Osteocyte (in vitro differentiated cells): ENCODE results near the gene KCTD19. TPM values are rescaled to one million over a fixed set of nuclear protein-coding genes. Genes with fewer than 3 reads are reported as not detected.

Experiments used
- DNase-seq: peaks from one replicate; pipeline ENCODE4 v3.0.0; 2021; ENCODE audit warnings: mixed read lengths; ENCODE audit not compliant: unreplicated experiment; ENCODE audit errors: extremely low spot score
- H3K27ac Mint-ChIP-seq: one replicate; pipeline ENCODE4 v1.8.0; 2021; ENCODE audit warnings: mild to moderate bottlenecking, mixed read lengths; ENCODE audit not compliant: unreplicated experiment
- H3K27me3 Mint-ChIP-seq: one replicate; pipeline ENCODE4 v1.8.0; 2021; ENCODE audit warnings: mixed read lengths; ENCODE audit not compliant: unreplicated experiment
- H3K36me3 Mint-ChIP-seq: one replicate; pipeline ENCODE4 v1.8.0; 2021; ENCODE audit warnings: mixed read lengths; ENCODE audit not compliant: unreplicated experiment
- H3K4me1 Mint-ChIP-seq: one replicate; pipeline ENCODE4 v1.8.0; 2021; ENCODE audit warnings: mixed read lengths; ENCODE audit not compliant: unreplicated experiment
- H3K4me3 Mint-ChIP-seq: one replicate; pipeline ENCODE4 v1.8.0; 2021; ENCODE audit warnings: mild to moderate bottlenecking, moderate library complexity, mixed read lengths; ENCODE audit not compliant: unreplicated experiment
- H3K9me3 Mint-ChIP-seq: one replicate; pipeline ENCODE4 v1.8.0; 2021; ENCODE audit warnings: mixed read lengths; ENCODE audit not compliant: unreplicated experiment
- total RNA-seq: library from RNA; stranded (reverse); gene quantifications from 2 replicates; pipeline ENCODE4 v1.2.1, GENCODE V29; 2021
- TF ChIP-seq, protein P1 (sequence below): fragments of 200-600 bp; sonication (generic); IDR thresholded peaks from 2 replicates; pipeline ENCODE4 v1.5.0; 2021; ENCODE audit warnings: antibody characterized with exemption, mild to moderate bottlenecking, moderate library complexity

The KCTD19 gene
- total RNA-seq, 1 donor from 2014 or later, result not detected

DNA sequence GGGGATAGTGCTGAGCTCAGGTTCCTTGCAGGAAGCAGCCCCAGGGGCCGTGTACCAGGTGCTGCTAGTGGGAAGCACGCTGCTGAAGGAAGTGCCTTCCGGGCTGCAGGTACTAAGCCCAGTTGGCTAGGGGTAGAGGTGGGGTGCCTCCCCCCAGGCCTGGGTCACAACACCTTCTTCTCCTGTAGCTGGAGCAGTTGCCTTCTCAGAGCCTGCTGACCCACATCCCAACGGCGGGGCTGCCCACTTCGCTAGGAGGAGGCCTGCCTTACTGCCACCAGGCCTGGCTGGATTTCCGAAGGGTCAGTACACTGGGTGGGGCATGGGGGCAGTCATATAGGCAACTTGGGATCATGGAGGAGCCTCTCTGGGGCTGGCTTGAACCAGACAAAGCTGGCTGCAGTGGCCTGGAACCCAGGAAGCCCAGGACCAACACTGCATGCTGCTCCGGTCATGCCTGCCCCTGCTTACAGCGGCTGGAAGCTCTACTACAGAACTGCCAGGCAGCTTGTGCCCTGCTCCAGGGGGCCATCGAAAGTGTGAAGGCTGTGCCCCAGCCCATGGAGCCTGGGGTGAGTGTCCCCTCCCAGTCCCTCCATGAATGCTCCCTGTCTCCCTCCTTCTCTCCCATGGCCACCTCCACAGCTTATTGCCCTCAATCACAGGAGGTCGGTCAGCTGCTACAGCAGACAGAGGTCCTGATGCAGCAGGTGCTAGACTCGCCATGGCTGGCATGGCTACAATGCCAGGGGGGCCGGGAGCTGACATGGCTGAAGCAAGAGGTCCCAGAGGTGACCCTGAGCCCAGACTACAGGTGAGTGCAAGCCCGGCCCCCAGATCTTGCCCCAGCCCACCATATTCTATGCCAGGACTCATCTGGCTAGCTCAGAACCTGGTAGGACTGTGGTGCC, 44.8 kb downstream of the KCTD19 start:
- Mint-ChIP-seq H3K4me3 (no peak overlapping the region), H3K9me3 (no peaks in the 10 kb centered on the region), H3K4me1 (peaks cover 29% of the 10 kb centered on the region), H3K36me3 (peaks cover 3% of the 10 kb centered on the region), H3K27me3 (no peaks in the 10 kb centered on the region), H3K27ac (no peak overlapping the region)
- DNase-seq, result no peak
- TF ChIP-seq, protein P1, sequence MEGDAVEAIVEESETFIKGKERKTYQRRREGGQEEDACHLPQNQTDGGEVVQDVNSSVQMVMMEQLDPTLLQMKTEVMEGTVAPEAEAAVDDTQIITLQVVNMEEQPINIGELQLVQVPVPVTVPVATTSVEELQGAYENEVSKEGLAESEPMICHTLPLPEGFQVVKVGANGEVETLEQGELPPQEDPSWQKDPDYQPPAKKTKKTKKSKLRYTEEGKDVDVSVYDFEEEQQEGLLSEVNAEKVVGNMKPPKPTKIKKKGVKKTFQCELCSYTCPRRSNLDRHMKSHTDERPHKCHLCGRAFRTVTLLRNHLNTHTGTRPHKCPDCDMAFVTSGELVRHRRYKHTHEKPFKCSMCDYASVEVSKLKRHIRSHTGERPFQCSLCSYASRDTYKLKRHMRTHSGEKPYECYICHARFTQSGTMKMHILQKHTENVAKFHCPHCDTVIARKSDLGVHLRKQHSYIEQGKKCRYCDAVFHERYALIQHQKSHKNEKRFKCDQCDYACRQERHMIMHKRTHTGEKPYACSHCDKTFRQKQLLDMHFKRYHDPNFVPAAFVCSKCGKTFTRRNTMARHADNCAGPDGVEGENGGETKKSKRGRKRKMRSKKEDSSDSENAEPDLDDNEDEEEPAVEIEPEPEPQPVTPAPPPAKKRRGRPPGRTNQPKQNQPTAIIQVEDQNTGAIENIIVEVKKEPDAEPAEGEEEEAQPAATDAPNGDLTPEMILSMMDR, result no peak

DNA sequence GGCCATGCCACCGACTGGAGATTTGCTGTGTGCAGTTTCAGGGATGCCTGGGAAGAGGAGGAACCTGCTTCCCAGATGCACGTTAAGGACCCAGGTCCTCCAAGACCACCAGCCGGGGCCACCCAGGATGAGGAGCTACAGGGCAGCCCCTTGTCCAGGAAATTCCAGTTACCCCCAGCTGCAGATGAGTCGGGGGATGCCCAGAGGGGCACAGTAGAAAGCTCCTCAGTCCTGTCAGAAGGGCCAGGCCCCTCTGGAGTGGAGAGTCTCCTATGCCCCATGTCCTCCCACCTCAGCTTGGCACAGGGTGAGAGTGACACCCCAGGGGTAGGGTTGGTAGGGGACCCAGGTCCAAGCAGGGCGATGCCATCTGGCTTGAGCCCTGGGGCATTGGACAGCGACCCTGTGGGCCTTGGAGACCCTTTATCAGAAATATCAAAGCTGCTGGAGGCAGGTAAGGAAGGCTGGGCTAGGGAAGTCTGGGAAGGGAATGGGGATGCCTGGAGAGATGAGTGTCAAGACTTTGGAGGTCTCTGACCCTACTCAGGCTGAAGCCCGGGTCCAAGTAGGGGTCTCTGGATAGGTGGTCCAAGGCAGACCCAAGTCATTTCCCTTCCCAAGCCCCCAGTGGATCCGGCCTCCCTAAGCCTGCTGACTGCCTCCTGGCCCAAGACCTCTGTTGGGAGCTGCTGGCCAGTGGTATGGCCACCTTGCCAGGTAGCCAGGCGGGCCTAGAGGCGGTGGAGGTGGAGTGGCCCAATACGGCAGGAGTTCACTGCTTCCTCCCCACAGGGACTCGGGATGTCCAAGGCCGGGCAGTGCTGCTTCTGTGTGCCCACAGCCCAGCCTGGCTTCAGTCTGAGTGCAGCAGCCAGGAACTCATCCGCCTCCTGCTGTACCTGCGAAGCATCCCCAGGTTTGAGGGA, 46.2 kb downstream of the KCTD19 start:
- TF ChIP-seq, protein P1, result no peak
- Mint-ChIP-seq H3K27me3 (no peaks in the 10 kb centered on the region), H3K4me3 (no peak overlapping the region), H3K36me3 (peaks cover 3% of the 10 kb centered on the region), H3K27ac (peak overlapping the region; percentile 31), H3K9me3 (no peaks in the 10 kb centered on the region), H3K4me1 (peaks cover 34% of the 10 kb centered on the region)
- no peak for DNase-seq

DNA sequence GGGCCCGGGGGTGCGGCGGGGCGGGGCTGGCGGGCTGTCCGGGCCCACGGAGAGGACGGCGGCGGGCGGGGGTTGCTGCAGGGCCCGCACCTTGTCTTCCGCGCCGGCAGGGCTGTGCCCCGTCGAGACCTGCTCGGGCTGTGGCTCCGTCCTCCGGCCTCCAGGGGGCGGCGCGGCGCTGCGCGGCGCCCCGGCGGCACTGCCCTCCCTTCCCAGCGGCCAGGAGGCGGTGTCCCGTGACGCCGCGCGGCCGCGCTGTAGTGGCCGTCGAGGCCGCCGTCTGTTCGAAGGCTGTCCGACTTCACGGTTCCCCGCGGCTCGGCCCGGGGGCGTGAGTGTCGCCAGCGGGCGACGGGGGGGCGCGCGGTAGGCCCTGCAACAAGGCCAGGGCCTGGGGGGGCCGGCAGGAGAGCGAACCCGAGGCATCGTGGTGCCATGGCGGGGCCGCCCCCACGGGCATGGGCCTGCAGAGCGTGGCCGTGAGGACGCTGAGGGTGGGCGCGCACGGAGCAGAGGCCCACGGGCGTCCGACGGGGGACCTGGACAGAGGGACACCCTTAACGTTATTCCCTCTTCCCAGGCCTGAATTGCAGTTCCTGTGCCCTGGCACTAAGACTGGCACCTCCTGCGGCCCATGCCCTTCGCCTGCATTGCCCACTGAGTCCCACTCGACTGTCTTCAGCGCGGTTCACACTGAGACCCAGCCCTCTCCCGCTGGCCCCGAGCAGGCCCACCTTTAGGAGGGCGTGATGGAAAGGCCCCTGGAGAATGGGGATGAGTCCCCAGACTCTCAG, 47.0 kb downstream of the KCTD19 start, which contains the start of gene PLEKHG4:
Gene PLEKHG4 (plus strand): TSS at position 237 of the 794 bp plus-strand sequence. CDS start 513 bp downstream, at position 750.
- TF ChIP-seq, protein P1, result peak; percentile 77
- Mint-ChIP-seq H3K27me3 (no peaks in the 10 kb centered on the region), H3K36me3 (peaks cover 3% of the 10 kb centered on the region), H3K9me3 (no peaks in the 10 kb centered on the region), H3K4me3 (peak within 1 kb of the TSS; percentile 64), H3K4me1 (peaks cover 34% of the 10 kb centered on the region), H3K27ac (peak within 1 kb of the TSS; percentile 79)
- no peak for DNase-seq

DNA sequence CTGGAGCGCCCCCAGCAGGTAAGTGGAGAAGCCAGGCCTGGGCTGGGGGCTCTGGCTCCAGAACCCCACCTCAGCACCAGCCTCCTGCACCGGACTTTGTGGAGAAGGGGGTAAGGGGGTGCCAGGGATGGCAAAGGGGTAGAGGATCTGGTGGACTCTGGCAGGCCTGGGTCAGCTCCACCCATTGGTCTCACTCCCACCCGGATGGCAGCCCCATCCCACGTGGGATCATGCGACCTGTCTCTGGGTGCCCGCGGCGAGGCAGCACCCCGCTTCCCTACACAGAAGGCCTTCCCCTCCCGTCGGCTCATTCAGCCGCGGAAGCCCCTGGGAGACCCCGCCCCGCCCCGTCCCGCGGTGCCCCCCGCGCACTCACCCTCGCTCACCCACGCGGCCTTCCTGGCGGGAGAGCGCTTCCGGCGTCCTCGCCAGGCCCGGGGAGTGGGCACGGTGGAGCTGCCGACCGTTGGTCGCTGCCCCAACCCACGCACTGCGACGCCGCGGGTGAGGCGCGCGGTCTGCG, 47.7 kb downstream of the KCTD19 start:
- DNase-seq, result no peak
- Mint-ChIP-seq H3K27me3 (no peaks in the 10 kb centered on the region), H3K4me3 (peak overlapping the region; percentile 64), H3K4me1 (peaks cover 28% of the 10 kb centered on the region), H3K27ac (peak overlapping the region; percentile 79), H3K36me3 (peaks cover 3% of the 10 kb centered on the region), H3K9me3 (no peaks in the 10 kb centered on the region)
- TF ChIP-seq, protein P1, result no peak
